ENCODE measurements around the gene SLC35B2.

Gene SLC35B2

GRCh38 chr6:44251576-44252524 is 5.5 kb downstream of the SLC35B2 start:
- no peak for DNase-seq

- no peak for DNase-seq
Measured at GRCh38 chr6:44250718-44251123, 6.6 kb downstream of the SLC35B2 start.

GRCh38 chr6:44250067-44250717 is 7.1 kb downstream of the SLC35B2 start:
- no peak for DNase-seq

- DNase-seq, result no peak
Measured at GRCh38 chr6:44249082-44249748, 8.1 kb downstream of the SLC35B2 start.

GRCh38 chr6:44248579-44248978 is 8.7 kb downstream of the SLC35B2 start:
- no peak for DNase-seq

GRCh38 chr6:44247338-44248302 is 9.7 kb downstream of the SLC35B2 start:
- DNase-seq, result peak; percentile 88

GRCh38 chr6:44246663-44247337 is 10.5 kb downstream of the SLC35B2 start, which contains the start of gene HSP90AB1:
HSP90AB1 (plus strand) TSS chr6:44247101; CDS start chr6:44248630, 1,529 bp downstream.
- DNase-seq, result peak; percentile 98

- DNase-seq, result peak; percentile 64
Measured at GRCh38 chr6:44245912-44246662, 11.2 kb downstream of the SLC35B2 start.

GRCh38 chr6:44245391-44245911 is 11.9 kb downstream of the SLC35B2 start:
- DNase-seq, result no peak

GRCh38 chr6:44243345-44243744 is 14.0 kb downstream of the SLC35B2 start:
- DNase-seq, result no peak

- DNase-seq, result no peak
Measured at GRCh38 chr6:44238687-44239350, 18.5 kb downstream of the SLC35B2 start.

- DNase-seq, result peak; percentile 74
Measured at GRCh38 chr6:44237813-44238433, 19.4 kb downstream of the SLC35B2 start.

GRCh38 chr6:44237021-44237812 is 20.1 kb downstream of the SLC35B2 start:
- peak; percentile 95 for DNase-seq

- DNase-seq, result no peak
Measured at GRCh38 chr6:44235891-44236516, 21.3 kb downstream of the SLC35B2 start.

- no peak for DNase-seq
Measured at GRCh38 chr6:44235269-44235668, 22.1 kb downstream of the SLC35B2 start.

- peak; percentile 54 for DNase-seq
Measured at GRCh38 chr6:44234101-44235025, 23.0 kb downstream of the SLC35B2 start.

GRCh38 chr6:44233567-44234100 is 23.7 kb downstream of the SLC35B2 start:
- DNase-seq, result no peak

Measured in hematopoietic multipotent progenitor cell treated with erythropoietin and hydrocortisone succinate and interleukin-3 and kit ligand, for 8 days (in vitro differentiated cells).